ENCODE measurements around the gene GNRHR.
A peak's percentile ranks its signal among the peaks of the same experiment; 100 is the strongest.
"Not testable (repeated sequence)": the region's sequence is repeated elsewhere in the genome, so short reads cannot be mapped to it uniquely, and the experiment has no call there.

GNRHR gene

GRCh38 chr4:67754288-67754687, at the start of gene GNRHR:
TSS of gene GNRHR (minus strand) at chr4:67754388. CDS start at chr4:67754335, 53 bp downstream.
- DNase-seq (ENCODE audit: low spot score) = no peak

- no peak for DNase-seq (ENCODE audit: low spot score)
Observed at GRCh38 chr4:67796810-67797209, 42.6 kb upstream of the GNRHR start.

DNA sequence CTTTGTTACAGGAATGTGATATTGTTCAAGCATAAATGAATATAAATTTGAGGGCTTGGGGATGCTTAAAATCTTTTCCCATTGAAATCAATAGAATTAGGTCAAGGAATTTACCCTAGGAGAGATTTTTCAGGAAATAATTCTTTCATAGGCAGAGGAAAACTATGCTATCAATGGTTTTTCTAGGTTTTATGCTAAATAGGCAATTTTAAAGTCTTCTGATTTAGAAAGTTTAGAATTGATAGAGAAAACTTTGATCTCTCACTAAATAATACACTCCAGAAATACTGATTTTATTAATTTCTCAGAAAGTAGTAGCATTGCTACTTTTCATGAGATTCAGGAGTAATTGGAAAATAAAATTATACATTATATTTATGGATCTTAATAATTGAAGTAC, 36.5 kb upstream of the GNRHR start:
- DNase-seq (ENCODE audit: low spot score) = no peak

GRCh38 chr4:67787311-67787710, 33.1 kb upstream of the GNRHR start:
- no peak for DNase-seq (ENCODE audit: low spot score)

DNA sequence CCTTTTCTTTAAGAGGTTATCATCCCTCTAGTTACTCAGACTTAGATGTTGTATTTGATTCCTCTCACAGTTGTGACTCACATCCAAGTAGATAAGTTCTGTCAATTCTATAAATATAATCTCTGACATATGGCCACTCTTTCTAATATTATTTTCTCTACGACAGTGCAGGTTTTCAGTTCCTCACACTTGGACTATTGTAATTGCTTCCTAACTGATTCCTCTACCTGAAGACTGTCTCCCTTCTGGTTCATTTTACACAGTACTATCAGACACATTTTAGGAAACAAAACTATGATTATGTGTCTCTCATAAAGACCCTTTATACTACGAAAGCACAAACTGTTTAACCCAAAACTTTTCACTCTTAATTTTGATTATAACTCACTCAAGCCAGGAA, 31.3 kb upstream of the GNRHR start:
- DNase-seq (ENCODE audit: low spot score) = no peak

- no peak for DNase-seq (ENCODE audit: low spot score)
Observed at GRCh38 chr4:67779631-67780030, 25.4 kb upstream of the GNRHR start.

DNA sequence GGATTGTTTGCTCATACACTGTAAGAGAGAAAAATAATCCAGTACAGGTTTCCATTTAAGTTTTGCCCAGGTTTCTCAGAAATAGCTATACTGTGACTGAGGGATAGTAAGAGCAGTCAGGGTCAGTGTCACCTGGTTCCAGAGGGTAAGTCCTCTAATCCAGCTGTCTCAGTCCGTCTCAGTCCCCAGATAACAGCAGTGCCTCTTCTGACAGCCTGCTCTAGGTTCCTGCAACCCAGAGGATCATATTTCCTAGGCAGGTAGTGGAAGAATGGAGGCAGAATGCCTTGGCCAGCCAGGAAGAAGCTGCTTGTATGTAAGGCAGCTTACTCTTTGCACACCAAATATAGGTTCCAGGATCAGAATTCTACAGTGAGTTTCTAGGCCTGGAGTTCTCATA, 22.6 kb upstream of the GNRHR start:
- no peak for DNase-seq (ENCODE audit: low spot score)

DNA sequence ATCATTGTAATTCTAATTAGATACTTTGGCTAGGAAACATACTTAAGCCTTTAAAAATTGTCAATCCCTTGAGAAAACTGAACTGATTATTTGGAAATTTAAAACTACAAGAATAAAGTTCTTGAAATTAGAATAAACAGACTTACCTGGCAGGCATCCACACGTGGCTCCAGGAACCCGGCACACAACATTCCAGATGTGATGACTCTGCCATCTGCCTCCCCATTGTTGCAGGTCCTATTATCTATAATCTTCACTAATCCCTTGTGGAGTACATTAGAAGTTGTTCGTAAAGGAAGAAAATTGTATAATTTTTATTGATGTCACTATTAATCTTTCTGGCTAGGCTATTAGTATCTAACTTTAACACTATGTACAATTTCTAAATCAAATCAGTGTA, 16.2 kb upstream of the GNRHR start:
- no peak for DNase-seq (ENCODE audit: low spot score)

DNA sequence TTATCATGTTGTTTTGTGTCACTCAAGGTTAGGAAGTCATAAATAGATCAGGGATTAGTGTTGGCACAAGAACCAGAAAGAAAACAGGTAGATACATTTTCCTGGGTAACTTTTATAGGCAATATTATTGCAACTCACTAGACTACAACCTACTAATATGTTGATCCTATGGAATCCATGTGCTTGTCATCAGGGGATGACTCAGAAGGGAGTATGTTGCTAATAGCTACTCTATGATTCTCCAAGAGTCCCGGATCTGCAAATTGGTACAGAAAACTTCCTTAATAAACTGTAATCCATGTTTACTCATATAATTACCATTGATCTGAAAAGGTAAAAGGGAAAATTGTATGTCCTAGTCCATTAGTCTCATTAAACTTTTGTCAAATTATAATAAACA, 11.7 kb upstream of the GNRHR start:
- no peak for DNase-seq (ENCODE audit: low spot score)

GRCh38 chr4:67765401-67765800, 11.2 kb upstream of the GNRHR start:
- DNase-seq (ENCODE audit: low spot score) = no peak

DNA sequence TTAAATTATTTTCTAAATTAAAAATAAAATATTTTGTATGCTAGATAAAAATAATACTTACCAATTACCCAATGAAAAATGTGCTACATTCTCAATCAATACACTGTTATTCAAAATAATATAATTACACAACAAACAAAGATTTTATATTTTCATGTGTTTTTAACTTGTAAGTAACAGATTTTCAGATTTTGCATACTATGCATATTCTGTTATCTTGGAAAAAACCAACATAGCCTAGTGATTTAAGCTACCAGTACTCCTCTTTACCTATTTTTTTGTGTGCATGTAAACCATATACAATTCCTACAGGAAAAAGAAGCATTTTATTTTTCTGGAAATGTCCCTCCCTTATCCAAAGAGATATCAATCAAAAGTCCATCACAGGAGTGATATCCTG, 10.0 kb upstream of the GNRHR start:
- DNase-seq (ENCODE audit: low spot score) = no peak

GRCh38 chr4:67762086-67762485, 7.9 kb upstream of the GNRHR start:
- no peak for DNase-seq (ENCODE audit: low spot score)

DNA sequence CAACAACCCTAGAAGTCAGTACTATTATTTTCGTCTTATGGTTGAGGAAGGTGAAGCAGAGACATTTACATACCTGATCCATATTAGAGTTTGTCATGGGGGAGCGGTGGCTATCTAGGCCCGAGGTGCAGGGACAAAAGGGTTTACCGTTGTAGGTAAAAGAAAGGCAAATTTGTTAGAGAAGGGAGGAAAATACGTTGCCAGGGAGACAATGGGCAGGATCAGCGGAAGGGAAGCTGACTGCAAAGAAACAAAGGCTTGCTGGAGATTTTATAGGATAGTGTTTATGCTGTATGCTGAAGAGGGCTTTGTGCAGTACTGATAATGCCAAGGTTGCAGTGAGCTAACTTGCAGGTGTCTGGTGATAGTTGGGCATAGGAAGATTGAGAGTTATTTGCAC, 2.8 kb upstream of the GNRHR start:
- DNase-seq (ENCODE audit: low spot score) = not testable (repeated sequence)

DNA sequence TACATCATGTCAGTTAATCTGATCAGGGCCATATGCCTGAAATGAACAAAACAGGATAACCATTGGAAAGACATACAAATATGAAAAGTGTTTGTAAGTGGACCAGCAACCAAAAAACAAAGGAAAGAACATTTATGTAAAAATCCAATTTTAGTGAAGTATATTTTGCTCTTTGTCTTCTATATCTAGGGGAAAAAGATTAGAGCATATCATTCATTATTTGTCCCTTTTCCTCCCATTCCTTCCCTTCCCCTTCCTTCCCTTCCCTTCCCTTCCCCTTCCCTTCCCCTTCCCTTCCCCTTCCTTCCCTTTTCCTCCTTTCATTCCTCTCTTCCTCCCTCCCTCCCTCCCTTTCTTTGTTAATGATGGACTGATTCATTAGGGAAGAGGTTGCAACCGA, 1.8 kb upstream of the GNRHR start:
- DNase-seq (ENCODE audit: low spot score) = no peak

- no peak for DNase-seq (ENCODE audit: low spot score)
Observed at GRCh38 chr4:67751260-67751659, 2.9 kb downstream of the GNRHR start.

DNA sequence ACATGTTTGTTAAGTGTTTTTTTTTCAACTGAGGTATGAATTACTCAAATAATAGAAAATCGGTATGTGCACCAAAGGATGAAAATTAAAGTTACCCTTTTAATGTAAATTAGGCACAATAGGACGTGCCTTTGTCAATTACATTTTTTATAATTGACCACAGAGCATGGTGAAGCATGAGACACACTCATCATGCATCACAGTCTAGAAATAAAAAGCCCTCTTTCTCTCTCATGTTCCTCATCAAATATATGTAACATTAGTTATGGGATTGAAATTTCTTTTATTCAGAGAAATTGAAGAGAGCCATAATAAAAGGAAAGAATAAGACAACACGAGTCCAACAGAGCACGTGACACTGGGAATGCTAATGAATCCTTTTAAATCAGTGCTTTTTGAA, 3.5 kb downstream of the GNRHR start:
- DNase-seq (ENCODE audit: low spot score) = no peak

DNA sequence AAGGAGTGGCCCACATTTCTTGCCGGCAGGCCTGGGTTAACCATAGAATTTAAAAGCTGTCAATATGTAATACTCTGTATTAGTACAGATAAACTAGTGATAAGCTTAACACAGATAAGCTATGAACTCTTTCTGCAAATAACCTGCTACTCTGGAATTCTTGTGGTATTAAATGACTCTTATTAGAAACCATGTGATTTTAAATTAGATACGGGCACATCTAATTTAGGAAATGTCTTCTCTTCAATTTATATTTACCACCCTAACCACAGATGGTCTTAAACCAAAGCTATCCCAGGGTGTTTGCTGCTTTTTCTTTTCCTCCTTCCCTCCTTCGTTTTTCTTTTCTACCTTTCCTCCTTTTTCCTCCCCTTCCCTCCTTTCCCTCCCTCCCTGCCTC, 4.9 kb downstream of the GNRHR start:
- DNase-seq (ENCODE audit: low spot score) = no peak

DNA sequence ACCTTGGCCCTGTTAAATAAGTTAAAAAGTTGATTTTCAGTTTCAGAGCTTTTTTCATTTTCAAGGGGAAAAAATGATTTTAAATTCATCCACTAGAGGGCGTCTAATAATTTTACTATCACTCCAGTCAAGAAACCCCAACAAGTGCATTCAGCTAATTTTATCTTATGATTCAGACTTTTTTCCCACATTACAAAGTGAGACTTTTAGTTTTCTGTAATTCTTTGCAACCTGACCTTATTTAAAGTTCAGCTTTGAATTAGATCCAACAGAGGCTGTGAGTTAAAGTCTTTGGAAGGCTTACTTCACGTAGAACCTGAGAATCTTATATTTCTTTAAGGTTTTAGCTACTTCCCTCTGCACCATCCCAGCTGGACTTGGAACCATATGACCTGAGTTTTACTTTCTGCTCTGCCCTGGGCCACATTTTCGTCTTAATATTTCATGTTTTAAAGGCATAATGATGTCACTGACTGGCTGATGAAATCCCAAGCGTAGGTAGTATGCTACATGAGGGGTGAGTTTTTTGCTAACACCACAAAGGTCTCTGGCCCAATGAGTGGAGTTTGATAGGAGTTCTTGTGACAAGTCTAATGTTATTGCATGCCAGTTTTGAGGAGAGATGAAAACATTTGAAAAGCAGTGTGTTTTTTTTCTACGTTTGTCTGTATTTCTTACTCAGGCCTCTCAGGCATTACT, 7.2 kb downstream of the GNRHR start:
- DNase-seq (ENCODE audit: low spot score) = peak; percentile 49

- DNase-seq (ENCODE audit: low spot score) = no peak
Observed at GRCh38 chr4:67744561-67745283, 9.5 kb downstream of the GNRHR start.

GRCh38 chr4:67743194-67743593, 11.0 kb downstream of the GNRHR start:
- no peak for DNase-seq (ENCODE audit: low spot score)

DNA sequence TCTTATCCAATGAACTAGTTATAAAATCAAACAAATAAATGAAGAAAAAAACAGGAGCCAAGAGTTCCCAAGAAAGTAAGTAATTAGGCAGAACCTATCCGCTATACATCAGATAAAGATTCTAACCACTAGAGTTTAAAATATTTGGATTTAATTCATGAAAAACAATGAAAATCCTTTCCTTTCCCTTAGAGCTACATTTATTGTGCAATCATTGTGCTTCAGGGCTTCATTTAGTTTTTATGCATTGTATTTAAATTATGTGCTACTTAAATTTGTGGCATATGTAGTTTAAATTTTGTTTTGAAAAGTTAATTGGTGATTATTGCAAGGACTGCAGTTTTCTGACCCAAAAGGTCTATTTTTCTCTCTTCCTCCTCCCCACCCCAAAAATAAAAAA, 17.9 kb downstream of the GNRHR start:
- no peak for DNase-seq (ENCODE audit: low spot score)

- no peak for DNase-seq (ENCODE audit: low spot score)
Observed at GRCh38 chr4:67735325-67735724, 18.9 kb downstream of the GNRHR start.

DNA sequence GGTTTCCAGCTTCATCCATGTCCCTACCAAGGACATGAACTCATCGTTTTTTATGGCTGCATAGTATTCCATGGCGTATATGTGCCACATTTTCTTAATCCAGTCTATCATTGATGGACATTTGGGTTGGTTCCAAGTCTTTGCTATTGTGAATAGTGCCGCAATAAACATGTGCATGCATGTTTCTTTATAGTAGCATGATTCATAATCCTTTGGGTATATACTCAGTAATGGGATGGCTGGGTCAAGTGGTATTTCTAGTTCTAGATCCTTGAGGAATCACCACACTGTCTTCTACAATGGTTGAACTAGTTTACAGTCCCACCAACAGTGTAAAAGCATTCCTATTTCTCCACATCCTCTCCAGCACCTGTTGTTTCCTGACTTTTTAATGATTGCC, 23.7 kb downstream of the GNRHR start:
- not testable (repeated sequence) for DNase-seq (ENCODE audit: low spot score)

Measured in LoVo (cell line).